Lower lobe of right lung (tissue), 2 donors: ENCODE data around the gene MUCL1. TPM values are rescaled to one million over a fixed set of nuclear protein-coding genes. Genes with fewer than 3 reads are reported as not detected.

Experiments
- ATAC-seq, 2 donors: fragments of 200-7000 bp; cut with Tn5 transposase; one replicate each; pipeline ENCODE4 v1.9.1; 2020 to 2022; ENCODE audit warnings: mild to moderate bottlenecking in 2 of 2, moderate library complexity in 2 of 2
- DNase-seq: peaks from one replicate; pipeline ENCODE4 v3.0.0-alpha.2; 2020
- H3K27ac ChIP-seq: fragments of 200-600 bp; one replicate; pipeline ENCODE4 v1.8.0; 2022
- H3K27me3 ChIP-seq: fragments of 200-600 bp; one replicate; pipeline ENCODE4 v1.8.0; 2022; ENCODE audit warnings: low read depth
- H3K36me3 ChIP-seq: fragments of 200-600 bp; one replicate; pipeline ENCODE4 v1.8.0; 2022; ENCODE audit warnings: mild to moderate bottlenecking
- H3K4me1 ChIP-seq: fragments of 200-600 bp; one replicate; pipeline ENCODE4 v1.8.0; 2022
- H3K4me3 ChIP-seq: fragments of 200-600 bp; one replicate; pipeline ENCODE4 v1.8.0; 2022; ENCODE audit warnings: mild to moderate bottlenecking
- H3K9me3 ChIP-seq: fragments of 200-600 bp; one replicate; pipeline ENCODE4 v1.8.0; 2022
- intact Hi-C: fragments of 100-400 bp; cut with DNase I; formaldehyde crosslinking; loops from one replicate; pipeline ENCODE4 v1.11.0; 2022
- total RNA-seq: library from RNA; stranded (reverse); fragmentation: NEBNext Ultra II Directional; extraction: Animal tissue kit (Norgen Biotek cat#: 25700); gene quantifications from one replicate; pipeline ENCODE4 v1.2.1, GENCODE V29; 2021
- TF ChIP-seq, protein P1 (sequence below): fragments of 200-600 bp; IDR thresholded peaks from one replicate; pipeline ENCODE4 v1.8.0; 2022; ENCODE audit warnings: antibody characterized with exemption, mild to moderate bottlenecking
- donor health status: DM: no; HTN: yes; CAD: no; lungs with severe emphysema.

Gene MUCL1
- total RNA-seq, 1 donor from 2014 or later: not detected

DNA sequence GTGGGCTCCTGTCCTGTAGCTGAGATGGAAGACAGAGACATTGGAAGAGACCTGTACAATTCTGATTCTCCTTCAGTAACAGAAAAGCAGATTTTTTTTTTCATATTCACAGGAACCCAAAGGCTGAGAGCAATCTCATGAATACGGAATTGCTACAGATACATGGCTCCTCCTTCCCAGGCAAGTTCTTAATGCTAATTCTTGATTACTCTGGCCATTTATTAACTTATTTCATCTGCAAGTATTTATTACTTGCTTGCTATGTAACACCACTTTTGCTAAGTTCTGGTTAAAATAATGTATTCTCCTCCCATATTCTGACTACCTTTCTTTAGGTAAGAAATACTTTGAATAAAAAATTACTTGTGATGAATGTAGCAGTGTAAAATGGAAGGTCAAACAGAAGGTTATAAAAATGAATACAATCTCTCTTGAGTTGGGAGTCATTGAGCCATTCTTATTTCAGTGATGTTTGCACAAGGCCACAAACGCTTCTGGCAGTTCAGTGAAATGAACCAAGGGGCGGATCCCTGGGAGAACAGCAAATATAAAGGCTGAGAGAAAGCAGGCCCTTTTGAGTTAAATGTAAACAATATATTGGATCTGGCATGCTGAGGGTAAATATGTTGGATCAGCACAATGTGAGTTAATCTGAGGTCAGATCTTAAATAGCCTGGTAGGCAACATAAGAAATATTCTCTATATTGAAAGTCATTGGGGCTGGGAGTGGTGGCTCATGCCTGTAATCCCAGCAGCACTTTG is 37.6 kb downstream of the MUCL1 start:
- H3K36me3 ChIP-seq: no peaks in the 10 kb centered on the region
- H3K9me3 ChIP-seq: no peaks in the 10 kb centered on the region
- H3K4me3 ChIP-seq: no peak overlapping the region
- H3K27me3 ChIP-seq: no peaks in the 10 kb centered on the region
- TF ChIP-seq, protein P1, sequence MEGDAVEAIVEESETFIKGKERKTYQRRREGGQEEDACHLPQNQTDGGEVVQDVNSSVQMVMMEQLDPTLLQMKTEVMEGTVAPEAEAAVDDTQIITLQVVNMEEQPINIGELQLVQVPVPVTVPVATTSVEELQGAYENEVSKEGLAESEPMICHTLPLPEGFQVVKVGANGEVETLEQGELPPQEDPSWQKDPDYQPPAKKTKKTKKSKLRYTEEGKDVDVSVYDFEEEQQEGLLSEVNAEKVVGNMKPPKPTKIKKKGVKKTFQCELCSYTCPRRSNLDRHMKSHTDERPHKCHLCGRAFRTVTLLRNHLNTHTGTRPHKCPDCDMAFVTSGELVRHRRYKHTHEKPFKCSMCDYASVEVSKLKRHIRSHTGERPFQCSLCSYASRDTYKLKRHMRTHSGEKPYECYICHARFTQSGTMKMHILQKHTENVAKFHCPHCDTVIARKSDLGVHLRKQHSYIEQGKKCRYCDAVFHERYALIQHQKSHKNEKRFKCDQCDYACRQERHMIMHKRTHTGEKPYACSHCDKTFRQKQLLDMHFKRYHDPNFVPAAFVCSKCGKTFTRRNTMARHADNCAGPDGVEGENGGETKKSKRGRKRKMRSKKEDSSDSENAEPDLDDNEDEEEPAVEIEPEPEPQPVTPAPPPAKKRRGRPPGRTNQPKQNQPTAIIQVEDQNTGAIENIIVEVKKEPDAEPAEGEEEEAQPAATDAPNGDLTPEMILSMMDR: no peak
- intact Hi-C loops: no loop called here
- ATAC-seq (peak; percentile 91 to 95), DNase-seq (no peak)
- peaks cover 4% of the 10 kb centered on the region for H3K4me1 ChIP-seq
- H3K27ac ChIP-seq: no peak overlapping the region

Other genes starting within 250 kb of the MUCL1 start
- gene LACRT, start 219.6 kb upstream of the MUCL1 start, total RNA-seq: not detected
- gene DCD, start 206.2 kb upstream of the MUCL1 start, total RNA-seq: not detected
- 5.0 TPM for gene TESPA1, start 130.2 kb downstream of the MUCL1 start, total RNA-seq
- not detected for gene NEUROD4, start 165.5 kb downstream of the MUCL1 start, total RNA-seq